Vagina (tissue), 2 donors: ENCODE results near the gene DNAJC6.

ENCODE experiments used
- CTCF ChIP-seq, 3 experiments: fragments of 450-650 bp in 2 of 3; fragments of 200-600 bp in 1 of 3; sonication (generic) in 1 of 3; IDR thresholded peaks; one replicate each; pipeline ENCODE4 v1.5.1; 2017 to 2019; ENCODE audit warnings: antibody characterized with exemption in 3 of 3, mild to moderate bottlenecking in 2 of 3, moderate library complexity in 2 of 3
- POLR2A ChIP-seq, 2 donors: fragments of 450-650 bp; IDR thresholded peaks; one replicate each; pipeline ENCODE4 v1.6.1; 2017; ENCODE audit warnings: antibody characterized with exemption in 2 of 2, mild to moderate bottlenecking in 2 of 2, moderate library complexity in 2 of 2

- TF ChIP-seq CTCF (IDR thresholded peaks at IDR 0.05): no peak
- no peak for TF ChIP-seq POLR2A (IDR thresholded peaks at IDR 0.05)
These were observed 78.5 kb downstream of the DNAJC6 start for GRCh38 chr1:65387821-65388220.
